C1 segment of cervical spinal cord (tissue), 14 donors: ENCODE measurements around the gene PDE6B.
"Not testable (repeated sequence)": the region's sequence is repeated elsewhere in the genome, so short reads cannot be mapped to it uniquely, and the experiment has no call there.

ENCODE experiments used
- DNase-seq, 14 donors: peaks; one replicate each; lab custom pipeline; 2025; lab: John Stamatoyannopoulos, UW

The PDE6B gene

DNA sequence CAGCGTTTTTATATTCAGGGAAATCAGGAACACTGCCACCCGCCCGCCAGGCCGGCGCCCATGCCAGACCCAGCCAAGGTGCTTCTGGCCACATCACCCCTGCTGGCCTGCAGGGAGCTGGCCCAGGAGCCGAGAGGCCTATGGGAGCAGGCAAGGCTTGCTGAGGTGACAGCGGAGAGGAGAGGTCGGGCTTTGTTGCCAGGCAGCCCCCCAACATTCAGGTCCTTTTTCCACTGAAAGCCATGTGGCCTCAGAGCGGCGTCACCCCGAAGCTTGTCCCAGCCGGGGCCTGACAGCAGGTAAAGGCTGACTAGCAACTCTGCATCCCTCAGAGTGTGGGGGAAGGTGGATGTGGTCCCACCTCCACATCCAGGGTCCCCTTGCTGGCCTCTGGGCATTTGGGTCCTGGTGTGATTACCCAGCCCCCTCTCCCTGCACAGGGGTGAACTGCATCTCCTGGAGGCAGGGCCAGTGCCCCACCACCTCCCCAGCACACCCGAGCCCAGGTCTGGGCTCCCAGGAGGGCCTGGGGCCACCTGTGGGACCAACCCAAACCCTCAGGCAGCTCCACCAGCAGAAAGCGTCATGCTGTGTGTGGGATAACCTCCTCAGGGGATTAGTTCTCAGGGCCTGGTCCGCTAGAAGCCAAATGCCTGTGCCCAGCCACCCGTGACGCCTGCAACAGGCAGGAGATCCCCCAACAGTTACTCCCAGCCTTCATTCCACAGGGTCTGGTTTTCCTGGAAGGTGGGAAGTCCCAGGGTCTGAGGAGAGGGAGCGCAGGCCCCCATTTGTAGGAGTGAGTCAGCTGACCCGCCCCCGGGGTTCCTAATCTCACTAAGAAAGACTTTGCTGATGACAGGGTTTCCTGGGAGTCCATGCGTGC lies at the start of gene PDE6B:
Gene PDE6B, plus strand, starts transcription at position 869 of the 886 bp plus-strand sequence. CDS start 54 bp downstream, outside the sequence.
- no peak for DNase-seq

DNA sequence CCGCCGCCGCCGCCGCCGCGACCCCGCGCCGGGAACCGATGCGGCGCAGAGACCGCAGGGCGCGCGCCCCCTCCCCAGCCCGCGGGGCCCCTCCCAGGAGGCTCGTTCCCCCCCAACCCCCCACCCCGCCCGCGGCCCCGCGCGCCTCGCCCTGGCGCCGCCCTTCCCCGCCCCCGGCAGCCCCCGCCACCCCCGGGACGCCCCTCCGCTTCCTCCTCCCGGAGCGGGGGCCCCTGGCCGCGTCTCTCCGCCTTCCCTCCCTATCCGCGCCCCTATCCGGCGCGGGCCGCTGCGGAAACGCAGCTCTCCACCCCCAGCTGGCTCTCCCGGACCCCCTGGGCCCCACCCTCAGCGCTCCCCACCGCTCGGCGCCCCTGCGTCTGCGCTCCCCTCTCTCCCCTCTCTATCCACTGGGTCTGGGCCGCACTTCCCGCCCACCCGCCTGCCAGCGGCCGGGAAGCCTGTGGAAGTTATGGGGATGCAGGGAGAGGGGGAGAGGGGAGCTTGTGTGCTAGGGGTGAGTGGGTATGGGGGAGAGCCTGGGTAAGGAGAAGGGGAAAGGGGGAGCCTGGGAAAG lies 49.0 kb upstream of the PDE6B start, which contains the start of gene TMEM271:
Gene TMEM271, minus strand, starts transcription at position 51 of the 577 bp plus-strand sequence. CDS start 233 bp downstream, outside the sequence.
- peak in 1 of 14 donors; percentile 43 for DNase-seq

DNA sequence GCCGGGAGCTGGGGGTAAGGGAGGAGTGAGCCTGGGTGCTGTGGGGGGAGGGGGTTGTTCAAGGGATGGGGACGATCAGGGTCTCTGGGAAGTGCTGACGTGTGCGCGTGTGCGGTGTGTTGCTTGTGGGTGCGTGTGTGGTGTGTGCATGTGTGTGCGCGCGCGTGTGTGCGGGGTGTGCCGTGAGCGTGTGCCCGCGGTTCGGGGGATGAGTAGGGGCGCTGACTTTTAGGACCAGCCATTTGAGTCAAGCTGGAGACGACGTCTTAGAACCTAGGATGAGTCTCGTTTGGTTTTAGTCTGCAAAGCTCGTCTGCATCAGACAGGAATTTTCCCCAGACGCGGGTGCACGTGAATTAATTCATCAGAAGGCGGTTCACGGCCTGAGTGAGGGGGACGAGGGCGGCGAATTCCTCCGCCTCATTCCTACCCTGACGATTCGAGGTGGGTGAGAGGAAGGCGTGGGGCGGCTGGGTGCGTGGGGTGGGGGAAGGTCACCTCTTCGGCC lies 48.3 kb upstream of the PDE6B start:
- peak in 1 of 14 donors; percentile 66 for DNase-seq

DNA sequence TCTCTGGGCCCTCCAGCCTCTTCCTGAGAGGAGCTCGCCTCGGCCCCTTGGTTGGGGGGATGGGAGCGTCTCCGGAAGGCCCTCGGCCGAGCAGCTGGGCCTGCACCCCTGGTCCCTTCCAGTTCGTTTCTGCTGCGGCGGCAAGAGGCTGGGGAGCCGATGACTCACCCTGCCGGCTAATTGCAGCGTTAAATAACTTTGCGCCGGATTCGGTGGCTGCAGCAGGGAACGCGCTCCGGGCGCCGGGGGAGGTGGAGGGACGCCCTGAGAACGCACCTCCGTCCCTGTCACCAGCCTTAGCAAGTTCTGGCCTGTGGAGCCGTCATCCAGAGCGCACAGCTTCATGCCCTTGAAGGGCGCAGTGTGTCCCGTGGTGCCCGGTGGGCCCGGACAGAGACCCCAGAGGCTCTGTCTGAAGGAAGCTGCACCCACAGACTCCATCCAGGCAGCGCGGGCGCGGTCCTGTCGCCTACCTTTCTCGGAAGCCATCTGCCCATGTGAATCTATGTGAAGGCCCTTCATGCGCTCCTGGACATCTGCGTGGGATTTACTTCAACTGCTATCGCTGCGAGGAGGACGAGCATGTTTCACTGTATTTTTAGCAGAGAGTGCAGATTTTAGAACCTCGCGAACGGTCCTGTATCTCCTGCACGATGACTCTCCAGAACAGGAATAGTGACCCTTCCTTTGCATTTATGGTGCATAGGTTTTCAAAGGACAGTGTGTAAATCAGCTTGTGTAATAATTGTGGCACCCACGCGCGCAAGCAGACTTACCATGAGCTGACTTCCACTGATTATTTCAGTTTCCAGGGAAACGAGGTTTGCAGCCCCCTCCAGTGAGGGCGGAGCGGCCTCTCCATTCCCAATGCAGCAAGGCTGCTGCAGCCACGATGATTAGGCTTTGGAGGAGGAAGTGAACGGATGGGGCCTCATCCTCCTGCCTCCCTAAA lies 47.6 kb upstream of the PDE6B start:
- DNase-seq, result peak in 1 of 14 donors; percentile 66

DNA sequence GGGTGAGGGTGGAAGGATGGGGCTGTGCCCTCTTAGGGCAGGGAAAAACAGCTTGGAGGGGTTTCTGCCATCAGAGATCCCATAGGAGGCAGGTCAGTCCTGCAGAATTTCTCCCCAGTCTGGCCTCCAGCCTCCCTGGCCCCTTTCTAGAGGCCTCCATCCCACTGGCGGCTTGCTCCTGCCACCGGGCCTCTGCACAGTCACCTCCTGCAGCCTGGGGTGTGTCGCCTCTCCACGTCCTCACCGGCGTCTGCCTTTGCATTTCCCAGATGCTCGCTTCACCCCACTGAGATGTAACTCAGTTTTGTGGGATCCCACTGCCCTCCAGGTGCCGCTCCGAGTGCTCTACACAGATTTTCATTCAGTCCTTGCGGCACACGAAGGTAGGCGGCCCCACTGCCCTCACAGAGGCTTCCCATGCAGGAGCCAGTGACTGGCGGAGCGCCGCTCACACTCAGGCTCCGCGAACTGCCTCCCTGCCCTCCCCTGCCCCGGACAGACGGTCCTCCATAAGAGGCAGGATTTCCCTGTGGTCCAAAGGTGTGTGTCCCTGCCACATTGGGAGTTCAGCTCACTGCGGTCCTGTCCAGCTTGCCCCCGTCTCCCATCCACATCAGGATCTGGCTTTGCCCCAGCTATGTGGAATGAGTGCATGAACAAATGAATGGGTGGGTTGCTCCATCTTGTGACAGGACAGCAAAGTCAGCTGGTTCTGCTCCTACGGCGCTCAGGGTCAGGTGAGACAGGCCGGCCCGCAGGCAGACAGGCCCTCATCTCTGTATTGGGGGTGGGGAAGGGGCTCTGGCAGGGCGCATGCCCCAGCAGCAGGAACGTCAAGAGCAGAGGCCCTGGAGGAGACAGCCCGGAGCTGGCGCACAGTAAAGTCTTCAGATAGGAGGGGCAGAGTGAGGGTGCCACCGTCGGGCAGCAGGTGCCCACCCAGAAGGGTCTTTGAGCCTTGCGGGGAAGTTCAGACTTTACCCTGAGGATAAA lies 46.6 kb upstream of the PDE6B start:
- no peak for DNase-seq

DNA sequence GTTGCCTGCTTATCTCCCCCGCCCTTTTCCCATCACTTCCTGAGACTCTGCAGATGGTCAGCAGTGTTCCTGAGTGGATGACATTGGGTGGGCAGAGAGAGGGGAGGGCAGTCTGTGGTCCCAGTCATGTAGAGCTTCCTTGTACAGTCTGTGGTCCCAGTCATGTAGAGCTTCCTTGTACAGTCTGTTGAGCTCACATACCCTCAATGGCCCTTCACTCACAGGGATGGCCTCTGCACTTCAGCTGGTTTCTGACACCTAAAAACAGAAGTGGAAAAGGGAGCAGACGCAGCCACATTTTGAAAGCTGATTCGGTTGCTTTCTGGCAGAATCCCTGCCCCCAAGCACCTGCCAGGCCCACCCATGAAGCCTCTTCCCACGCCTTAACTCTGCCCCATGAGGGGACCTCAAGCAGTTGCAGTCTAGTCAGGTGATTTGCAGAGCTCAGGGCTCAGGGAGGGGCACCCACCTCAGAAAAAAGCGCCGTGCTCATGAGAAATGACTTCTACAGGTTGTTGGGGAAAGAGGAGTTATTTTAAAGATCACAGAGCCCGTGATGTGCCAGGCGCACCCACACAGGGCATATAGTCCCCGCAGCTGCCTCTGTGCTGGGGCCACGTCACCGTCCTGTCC lies 45.7 kb upstream of the PDE6B start:
- no peak for DNase-seq

DNA sequence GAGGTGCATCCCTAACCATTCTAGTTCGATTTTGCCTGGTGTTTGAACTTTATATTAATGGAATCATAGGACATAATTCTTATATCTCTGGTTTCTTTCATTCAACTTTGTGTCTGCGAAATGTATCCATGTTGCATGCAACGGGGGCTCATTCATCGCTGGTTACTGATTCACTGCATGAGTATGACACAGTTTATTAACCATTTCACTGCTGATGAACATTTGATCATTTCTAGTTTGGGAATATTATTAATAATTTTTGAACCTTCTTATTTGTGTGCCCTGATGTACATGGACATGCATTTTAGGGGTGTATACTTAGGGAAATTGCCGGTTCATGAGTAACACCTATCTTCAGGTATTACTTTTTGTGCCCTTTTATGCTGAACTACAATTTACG lies 44.2 kb upstream of the PDE6B start:
- no peak for DNase-seq

DNA sequence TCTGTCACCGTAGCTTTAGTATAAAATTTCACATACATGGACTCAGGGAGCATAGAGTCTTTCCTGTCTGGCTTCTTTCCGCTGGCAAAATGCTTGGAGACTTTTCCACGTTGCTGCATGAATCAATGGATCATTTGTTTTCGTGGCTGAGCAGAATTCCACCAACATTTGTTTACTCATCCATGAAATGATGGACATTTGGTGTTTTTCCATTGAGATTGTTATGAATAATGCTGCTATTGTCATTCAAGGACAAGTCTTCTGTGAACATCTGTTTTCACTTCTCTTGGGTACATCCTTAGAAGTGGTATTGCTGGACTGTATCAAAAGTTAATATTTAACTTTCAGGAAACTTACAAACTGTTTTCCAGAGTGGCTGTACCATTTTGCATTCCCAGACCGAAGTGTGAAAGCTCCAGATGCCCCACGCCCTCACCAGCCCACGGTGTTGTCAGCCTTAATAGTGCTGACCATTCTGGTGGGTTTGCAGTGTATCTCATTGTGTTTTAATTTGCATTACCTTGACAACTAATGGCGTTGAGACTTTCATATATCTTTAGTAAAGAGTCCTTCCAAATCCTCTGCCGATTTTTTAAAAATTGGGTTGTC lies 43.5 kb upstream of the PDE6B start:
- DNase-seq, result no peak

DNA sequence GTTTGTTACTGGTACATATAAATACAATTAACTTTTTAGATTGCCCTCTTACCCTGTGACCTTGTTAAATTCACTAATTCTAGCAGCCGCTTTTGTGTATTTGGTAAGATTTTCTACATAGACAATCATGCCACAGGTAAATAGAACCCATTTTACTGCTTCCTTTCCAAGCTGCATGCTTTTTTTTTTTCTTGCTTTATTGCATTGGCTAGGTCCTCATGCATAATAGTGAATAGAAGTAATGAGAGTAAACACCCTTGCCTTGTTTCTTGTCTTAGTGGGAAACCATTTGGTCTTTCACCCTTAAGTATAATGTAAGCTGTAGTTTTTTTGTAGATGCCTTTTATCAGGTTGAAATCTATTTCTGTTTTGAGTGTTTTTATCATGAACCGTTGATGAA lies 41.6 kb upstream of the PDE6B start:
- DNase-seq, result no peak

DNA sequence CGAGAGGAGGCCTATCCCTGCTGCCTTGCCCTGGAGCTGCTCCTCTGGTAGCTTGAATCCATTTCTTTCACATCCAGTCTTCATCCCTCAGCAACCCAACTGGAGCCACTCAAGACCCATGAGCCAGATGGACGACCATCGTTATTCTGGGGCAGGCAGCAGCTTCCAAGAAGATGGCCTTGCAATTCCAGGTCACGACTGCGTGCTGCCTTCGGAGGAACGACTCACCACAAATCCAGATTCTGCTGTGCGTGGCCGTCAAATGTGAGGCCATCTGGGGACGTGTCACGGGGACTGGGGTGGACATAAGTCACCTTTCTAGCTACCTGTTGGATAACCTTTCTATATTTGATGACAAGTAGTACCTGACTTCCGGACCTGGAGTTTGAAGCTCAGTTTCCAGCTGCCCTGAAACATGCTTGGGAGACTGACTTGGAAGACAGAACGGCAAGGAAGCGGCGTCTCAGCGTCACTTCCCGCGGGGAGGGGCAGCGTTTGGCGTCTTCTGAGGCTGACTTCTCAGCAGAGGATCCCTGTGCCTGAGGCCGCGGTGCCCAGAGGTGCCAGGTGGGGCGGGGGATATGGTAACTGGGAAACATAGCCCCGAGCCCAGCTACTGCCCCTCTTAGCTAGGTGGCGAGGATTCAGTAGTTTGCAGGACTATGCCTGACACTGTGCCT lies 37.6 kb upstream of the PDE6B start:
- no peak for DNase-seq

DNA sequence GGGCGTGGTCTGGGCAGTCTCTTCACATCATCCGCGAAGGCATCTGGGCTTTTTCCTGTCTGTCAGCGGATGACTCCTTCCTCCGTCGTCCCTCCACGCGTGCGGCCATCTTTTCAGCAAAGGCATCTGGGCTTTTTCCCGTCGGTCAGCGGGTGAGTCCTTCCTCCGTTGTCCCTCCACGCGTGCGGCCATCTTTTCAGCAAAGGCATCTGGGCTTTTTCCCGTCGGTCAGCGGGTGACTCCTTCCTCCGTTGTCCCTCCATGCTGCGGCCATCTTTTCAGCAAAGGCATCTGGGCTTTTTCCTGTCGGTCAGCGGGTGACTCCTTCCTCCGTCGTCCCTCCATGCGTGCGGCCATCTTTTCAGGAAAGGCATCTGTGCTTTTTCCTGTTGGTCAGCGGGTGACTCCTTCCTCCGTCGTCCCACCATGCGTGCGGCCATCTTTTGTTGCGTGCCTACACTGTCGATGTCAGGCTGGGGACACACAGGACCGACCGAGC lies 37.0 kb upstream of the PDE6B start:
- DNase-seq, result no peak

DNA sequence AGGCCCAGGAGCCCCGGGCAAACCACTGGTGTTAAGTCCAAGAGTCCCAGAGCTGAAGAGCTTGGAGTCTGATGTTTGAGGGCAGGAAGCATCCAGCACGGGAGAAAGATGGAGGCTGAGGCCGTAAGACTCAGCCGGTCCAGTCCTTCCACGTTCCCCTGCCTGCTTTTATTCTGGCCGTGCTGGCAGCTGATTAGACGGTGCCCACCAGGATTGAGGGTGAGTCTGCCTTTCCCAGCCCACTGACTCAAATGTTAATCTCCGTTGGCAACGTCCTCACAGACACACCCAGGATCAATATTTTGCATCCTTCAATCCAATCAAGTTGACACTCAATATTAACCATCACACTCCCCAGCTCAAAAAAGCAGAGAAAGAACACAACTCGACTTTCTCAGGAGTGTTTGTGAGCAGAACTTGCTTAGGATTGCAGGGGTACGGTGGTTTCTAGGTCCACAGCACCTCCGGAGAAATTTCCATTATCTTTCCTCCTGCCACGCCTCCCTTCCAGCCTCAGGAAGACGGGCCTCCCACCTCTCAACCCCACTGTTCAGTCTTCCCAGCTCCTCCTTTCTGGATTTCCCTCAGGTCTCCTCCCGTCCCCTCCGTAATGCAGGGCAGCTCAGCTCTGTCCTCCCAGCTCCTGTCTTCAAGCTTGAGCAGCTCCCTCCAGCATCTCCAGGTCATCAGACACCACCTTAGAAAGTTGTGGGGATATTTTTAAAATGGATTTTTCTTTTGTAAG lies 36.0 kb upstream of the PDE6B start:
- DNase-seq, result no peak

DNA sequence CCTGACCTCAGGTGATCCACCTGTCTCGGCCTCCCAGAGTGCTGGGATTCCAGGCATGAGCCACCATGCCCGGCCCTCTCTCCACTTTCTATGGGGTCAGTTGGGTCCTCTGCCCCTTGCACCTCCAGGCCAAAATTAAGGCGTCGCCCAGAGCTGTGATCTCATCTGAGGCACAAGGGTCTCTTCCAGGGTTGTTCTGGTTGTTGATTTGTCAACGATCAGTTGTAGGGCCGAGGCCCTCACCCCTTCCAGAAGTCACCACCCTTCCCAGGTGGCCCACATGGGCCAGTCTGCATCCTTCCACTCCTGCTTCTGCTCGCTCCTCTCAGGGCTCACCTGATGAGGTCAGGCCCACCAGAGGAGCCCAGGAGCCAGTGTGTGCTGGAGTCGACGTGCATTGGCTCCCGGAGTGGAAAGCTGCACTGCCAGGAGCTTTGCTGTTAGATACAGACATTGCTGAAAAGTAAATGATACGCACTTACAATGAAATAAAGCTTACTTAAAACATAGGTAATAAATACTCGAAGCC lies 35.0 kb upstream of the PDE6B start:
- no peak for DNase-seq

DNA sequence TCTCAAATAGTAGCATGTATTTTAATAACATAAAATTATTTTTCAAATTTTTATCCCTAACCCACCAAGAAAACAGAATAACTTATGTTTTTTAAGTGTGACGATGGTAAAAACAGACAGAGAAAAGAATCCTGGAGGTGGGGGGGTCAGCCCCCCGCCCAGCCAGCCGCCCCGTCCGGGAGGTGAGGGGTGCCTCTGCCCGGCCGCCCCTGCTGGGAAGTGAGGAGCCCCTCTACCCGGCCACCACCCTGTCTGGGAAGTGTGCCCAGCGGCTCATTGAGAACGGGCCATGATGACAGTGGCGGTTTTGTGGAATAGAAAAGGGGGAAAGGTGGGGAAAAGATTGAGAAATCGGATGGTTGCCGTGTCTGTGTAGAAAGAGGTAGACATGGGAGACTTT lies 33.2 kb upstream of the PDE6B start:
- DNase-seq, result not testable (repeated sequence)

DNA sequence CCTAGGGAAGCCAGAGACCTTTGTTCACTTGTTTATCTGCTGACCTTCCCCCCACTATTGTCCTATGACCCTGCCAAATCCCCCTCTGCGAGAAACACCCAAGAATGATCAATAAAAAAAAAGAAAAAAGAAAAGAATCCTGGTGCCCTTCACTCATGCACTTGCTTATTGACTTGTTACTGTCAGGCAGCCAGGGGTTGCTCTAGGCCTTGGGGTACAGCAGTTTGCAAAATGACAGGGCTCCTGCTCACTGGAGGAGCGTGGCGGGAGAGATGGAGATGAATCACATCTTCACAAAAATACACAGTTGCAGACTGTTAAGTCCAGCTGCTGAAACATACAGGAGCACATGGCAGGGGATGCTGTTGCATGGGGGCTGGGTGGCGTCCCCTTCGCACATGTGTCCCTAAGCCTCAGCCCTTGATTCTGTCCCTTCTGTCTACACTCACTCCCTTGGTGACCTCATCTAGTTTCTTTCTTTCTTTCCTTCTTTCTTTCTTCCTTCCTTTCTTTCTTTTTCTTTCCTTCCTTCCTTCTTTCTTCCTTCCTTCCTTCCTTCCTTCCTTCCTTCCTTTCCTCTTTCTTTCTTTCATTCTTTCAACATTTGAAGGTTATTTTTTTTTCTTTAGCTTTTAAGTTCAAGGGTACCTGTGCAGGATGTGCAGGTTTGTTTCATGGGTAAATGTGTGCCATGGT lies 32.4 kb upstream of the PDE6B start:
- DNase-seq, result no peak

DNA sequence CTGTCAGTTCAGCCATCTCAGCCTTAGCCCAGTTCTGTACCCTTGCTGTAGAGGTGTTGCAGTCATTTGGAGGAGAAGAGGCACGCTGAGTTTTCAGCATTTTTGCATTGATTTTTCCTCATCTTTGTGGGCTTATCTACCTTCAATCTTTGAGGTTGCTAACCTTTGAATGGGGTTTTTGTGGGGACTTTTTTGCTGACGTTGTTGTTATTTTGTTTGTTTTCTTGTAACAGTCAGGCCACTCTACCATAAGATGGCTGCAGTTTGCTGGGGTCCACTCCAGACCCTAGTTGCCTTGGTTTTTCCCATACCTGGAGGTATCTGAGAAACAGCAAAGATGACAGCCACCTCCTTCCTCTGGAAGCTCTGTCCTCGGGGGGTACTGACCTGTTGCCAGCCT lies 26.4 kb upstream of the PDE6B start:
- no peak for DNase-seq

DNA sequence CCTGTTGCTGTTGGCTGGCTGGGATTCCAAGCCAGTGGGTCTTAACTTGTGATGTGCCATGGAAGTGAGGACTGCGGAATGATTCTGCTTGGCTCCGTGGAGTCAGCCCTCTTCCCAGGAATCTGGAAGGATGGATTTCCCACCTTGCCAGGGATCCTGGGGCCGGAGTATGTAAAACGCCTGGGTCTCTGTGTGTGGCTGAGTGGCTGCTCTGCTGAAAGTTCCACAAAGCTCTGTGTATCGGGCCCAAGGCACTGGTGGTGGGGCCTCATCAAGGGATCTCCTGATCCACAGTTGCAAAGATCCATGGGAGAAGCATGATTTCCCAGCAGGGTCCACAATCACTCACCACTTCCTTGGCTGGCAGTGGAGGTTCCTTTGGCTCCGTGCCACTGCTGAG lies 25.2 kb upstream of the PDE6B start:
- DNase-seq, result no peak
